HCT116 (cell line): ENCODE results near the gene GLUD1.
"Not testable (repeated sequence)": the region's sequence is repeated elsewhere in the genome, so short reads cannot be mapped to it uniquely, and the experiment has no call there.

Experiments used
- CEBPB ChIP-seq: IDR thresholded peaks from 2 replicates; pipeline ENCODE4 v1.6.1; 2012; ENCODE audit warnings: low read depth
- EGR1 ChIP-seq: IDR thresholded peaks from 2 replicates; pipeline ENCODE4 v1.6.1; 2012; ENCODE audit warnings: low read depth
- POLR2A ChIP-seq: IDR thresholded peaks from 2 replicates; pipeline ENCODE4 v1.7.0; 2011; ENCODE audit warnings: borderline replicate concordance; ENCODE audit not compliant: insufficient read depth, insufficient read length; ENCODE audit errors: extremely low read depth
- SIN3A ChIP-seq: IDR thresholded peaks from 2 replicates; pipeline ENCODE4 v1.6.1; 2012; ENCODE audit warnings: low read depth
- TCF7L2 ChIP-seq: IDR thresholded peaks from 2 replicates; pipeline ENCODE4 v1.7.0; 2011; ENCODE audit warnings: borderline replicate concordance, inconsistent platforms; ENCODE audit not compliant: insufficient read depth, insufficient read length; ENCODE audit errors: extremely low read depth
- ZNF274 ChIP-seq: fragments of 200-500 bp; sonication (Bioruptor generic); IDR thresholded peaks from 2 replicates; pipeline ENCODE4 v1.6.1; 2014; ENCODE audit warnings: mild to moderate bottlenecking, low read depth, low read length, inconsistent platforms
- TF ChIP-seq, protein P1 (sequence below), 3 experiments: fragments of 200-600 bp in 1 of 3; sonication (generic) in 1 of 3; IDR thresholded peaks in 2 of 3; conservative IDR thresholded peaks in 1 of 3; 2 replicates each; pipeline ENCODE4 v1.5.1; 2012 to 2017; ENCODE audit warnings: low read depth in 2 of 3, low read length in 2 of 3, antibody characterized with exemption in 1 of 3, borderline replicate concordance in 1 of 3, control low read depth in 1 of 3, mild to moderate bottlenecking in 1 of 3, mixed read lengths in 1 of 3, mixed run types in 1 of 3, moderate library complexity in 1 of 3; ENCODE audit not compliant: insufficient read depth in 1 of 3
- TF ChIP-seq, protein P2 (sequence below): IDR thresholded peaks from 2 replicates; pipeline ENCODE4 v1.6.1; 2012; ENCODE audit warnings: low read depth

DNA sequence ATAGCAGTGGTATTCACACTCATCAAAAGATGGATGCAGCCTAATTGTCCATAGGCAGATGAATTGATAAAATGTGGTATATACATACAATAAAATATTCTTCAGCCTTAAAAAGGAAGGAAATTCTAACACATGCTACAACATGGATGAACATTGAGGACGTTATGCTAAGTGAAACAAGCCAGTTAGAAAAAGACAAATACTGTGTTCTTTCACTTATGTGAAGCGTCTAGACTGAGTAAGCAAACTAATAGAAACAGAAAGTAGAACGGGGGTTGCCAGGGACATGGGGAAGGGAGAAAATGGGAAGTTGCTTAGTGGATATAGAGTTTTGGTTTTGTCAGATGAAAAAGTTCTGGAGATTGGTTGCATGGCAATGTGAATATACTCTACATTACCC is 81.1 kb downstream of the GLUD1 start:
- not testable (repeated sequence) for TF ChIP-seq EGR1, SIN3A, POLR2A, TCF7L2, CEBPB, ZNF274
- TF ChIP-seq, protein P1, sequence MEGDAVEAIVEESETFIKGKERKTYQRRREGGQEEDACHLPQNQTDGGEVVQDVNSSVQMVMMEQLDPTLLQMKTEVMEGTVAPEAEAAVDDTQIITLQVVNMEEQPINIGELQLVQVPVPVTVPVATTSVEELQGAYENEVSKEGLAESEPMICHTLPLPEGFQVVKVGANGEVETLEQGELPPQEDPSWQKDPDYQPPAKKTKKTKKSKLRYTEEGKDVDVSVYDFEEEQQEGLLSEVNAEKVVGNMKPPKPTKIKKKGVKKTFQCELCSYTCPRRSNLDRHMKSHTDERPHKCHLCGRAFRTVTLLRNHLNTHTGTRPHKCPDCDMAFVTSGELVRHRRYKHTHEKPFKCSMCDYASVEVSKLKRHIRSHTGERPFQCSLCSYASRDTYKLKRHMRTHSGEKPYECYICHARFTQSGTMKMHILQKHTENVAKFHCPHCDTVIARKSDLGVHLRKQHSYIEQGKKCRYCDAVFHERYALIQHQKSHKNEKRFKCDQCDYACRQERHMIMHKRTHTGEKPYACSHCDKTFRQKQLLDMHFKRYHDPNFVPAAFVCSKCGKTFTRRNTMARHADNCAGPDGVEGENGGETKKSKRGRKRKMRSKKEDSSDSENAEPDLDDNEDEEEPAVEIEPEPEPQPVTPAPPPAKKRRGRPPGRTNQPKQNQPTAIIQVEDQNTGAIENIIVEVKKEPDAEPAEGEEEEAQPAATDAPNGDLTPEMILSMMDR (IDR thresholded peaks at IDR 0.05 in 2 of 3, conservative IDR thresholded peaks at IDR 0.05 in 1 of 3; ENCODE audit: borderline replicate concordance in 1 of 3, insufficient read depth in 1 of 3, low read depth in 2 of 3, low read length in 2 of 3) = not testable (repeated sequence)
- TF ChIP-seq, protein P2, sequence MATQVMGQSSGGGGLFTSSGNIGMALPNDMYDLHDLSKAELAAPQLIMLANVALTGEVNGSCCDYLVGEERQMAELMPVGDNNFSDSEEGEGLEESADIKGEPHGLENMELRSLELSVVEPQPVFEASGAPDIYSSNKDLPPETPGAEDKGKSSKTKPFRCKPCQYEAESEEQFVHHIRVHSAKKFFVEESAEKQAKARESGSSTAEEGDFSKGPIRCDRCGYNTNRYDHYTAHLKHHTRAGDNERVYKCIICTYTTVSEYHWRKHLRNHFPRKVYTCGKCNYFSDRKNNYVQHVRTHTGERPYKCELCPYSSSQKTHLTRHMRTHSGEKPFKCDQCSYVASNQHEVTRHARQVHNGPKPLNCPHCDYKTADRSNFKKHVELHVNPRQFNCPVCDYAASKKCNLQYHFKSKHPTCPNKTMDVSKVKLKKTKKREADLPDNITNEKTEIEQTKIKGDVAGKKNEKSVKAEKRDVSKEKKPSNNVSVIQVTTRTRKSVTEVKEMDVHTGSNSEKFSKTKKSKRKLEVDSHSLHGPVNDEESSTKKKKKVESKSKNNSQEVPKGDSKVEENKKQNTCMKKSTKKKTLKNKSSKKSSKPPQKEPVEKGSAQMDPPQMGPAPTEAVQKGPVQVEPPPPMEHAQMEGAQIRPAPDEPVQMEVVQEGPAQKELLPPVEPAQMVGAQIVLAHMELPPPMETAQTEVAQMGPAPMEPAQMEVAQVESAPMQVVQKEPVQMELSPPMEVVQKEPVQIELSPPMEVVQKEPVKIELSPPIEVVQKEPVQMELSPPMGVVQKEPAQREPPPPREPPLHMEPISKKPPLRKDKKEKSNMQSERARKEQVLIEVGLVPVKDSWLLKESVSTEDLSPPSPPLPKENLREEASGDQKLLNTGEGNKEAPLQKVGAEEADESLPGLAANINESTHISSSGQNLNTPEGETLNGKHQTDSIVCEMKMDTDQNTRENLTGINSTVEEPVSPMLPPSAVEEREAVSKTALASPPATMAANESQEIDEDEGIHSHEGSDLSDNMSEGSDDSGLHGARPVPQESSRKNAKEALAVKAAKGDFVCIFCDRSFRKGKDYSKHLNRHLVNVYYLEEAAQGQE = not testable (repeated sequence)
